Esophagus muscularis mucosa (tissue), 4 donors: Measurements from ENCODE around the gene CFAP410.

Experiments
- CTCF ChIP-seq, 3 experiments: fragments of 200-600 bp in 2 of 3; fragments of 450-650 bp in 1 of 3; sonication (generic) in 2 of 3; IDR thresholded peaks; one replicate each; pipeline ENCODE4 v1.5.1; 2017 to 2019; ENCODE audit warnings: antibody characterized with exemption in 3 of 3, mild to moderate bottlenecking in 2 of 3, moderate library complexity in 1 of 3
- EP300 ChIP-seq: sonication (generic); formaldehyde crosslinking; IDR thresholded peaks from one replicate; pipeline ENCODE4 v1.6.1; 2017; ENCODE audit warnings: antibody characterized with exemption
- POLR2A ChIP-seq: fragments of 450-650 bp; IDR thresholded peaks from one replicate; pipeline ENCODE4 v1.6.1; 2017; ENCODE audit warnings: antibody characterized with exemption, moderate library complexity, mild to moderate bottlenecking, low read depth
- POLR2AphosphoS5 ChIP-seq, 2 donors: sonication (generic); formaldehyde crosslinking; IDR thresholded peaks; one replicate each; pipeline ENCODE4 v1.6.1; 2017; ENCODE audit warnings: antibody characterized with exemption in 2 of 2

GRCh38 chr21:44384968-44385367 lies 45.8 kb upstream of the CFAP410 start:
- TF ChIP-seq POLR2A, result no peak
- no peak for TF ChIP-seq CTCF (IDR thresholded peaks at IDR 0.05)
- TF ChIP-seq EP300, result no peak
- no peak for TF ChIP-seq POLR2AphosphoS5 (IDR thresholded peaks at IDR 0.05)
